GM10266 (cell line): ENCODE results near the gene TENM3.

Experiments used
- DNase-seq: peaks from one replicate; pipeline ENCODE4 v3.0.0; 2012; ENCODE audit errors: extremely low spot score
- CTCF ChIP-seq: IDR thresholded peaks from 2 replicates; pipeline ENCODE4 v1.5.1; 2012; ENCODE audit warnings: mild to moderate bottlenecking, low read depth; ENCODE audit not compliant: control insufficient read depth, insufficient read depth; ENCODE audit errors: missing control alignments

Gene TENM3

DNA sequence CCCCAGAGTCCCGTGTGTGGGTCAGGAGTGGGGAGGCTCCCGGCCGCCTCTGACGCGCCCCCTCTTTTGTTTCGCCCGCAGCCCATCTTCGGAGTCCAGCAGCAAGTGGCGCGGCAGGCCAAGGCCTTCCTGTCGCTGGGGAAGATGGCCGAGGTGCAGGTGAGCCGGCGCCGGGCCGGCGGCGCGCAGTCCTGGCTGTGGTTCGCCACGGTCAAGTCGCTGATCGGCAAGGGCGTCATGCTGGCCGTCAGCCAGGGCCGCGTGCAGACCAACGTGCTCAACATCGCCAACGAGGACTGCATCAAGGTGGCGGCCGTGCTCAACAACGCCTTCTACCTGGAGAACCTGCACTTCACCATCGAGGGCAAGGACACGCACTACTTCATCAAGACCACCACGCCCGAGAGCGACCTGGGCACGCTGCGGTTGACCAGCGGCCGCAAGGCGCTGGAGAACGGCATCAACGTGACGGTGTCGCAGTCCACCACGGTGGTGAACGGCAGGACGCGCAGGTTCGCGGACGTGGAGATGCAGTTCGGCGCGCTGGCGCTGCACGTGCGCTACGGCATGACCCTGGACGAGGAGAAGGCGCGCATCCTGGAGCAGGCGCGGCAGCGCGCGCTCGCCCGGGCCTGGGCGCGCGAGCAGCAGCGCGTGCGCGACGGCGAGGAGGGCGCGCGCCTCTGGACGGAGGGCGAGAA, 556.5 kb downstream of the TENM3 start:
- no peak for TF ChIP-seq CTCF

GRCh38 chr4:182800216-182800515, 557.0 kb downstream of the TENM3 start:
- no peak for DNase-seq
- no peak for TF ChIP-seq CTCF

More for the DNA sequence above, 556.5 kb downstream of the TENM3 start:
- DNase-seq: no peak

DNA sequence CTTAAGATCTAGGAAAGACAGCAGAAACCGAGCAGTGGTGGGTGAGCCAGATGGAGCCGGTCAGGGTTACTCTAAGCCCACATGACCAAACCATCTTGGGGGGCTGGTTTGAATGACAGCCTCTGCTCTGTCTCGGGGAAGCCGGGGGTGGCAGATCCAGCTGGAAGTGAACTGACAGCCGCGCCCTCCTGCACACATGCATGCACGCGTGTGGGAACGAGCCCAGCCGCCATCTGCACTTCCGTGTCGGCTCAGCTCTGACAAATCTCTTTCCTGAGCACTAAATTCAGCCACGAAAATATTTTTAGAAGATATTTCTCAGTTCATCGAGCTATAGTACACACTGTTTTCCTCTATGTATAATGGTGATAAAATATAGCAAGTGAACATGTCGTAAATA, 558.4 kb downstream of the TENM3 start:
- TF ChIP-seq CTCF: no peak
- no peak for DNase-seq

DNA sequence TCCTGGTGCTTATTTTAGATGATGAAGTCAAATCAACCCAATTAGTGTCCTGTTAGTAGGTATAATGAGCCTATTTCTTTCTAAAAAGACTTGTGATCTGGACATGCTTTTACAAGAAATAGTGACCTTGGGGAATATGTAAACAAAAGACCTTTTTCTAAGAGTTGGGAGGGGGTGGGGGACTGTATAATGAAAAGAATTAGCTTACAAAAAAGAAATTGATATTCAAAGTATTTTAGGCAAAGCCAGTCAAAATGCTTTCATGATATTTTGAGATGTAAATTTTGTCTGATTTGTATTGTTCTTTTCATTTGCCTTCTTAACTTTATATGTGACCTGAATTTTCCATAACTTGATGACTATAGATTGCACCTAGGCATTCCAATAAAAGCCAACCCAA, 559.4 kb downstream of the TENM3 start:
- no peak for DNase-seq
- TF ChIP-seq CTCF: no peak

DNA sequence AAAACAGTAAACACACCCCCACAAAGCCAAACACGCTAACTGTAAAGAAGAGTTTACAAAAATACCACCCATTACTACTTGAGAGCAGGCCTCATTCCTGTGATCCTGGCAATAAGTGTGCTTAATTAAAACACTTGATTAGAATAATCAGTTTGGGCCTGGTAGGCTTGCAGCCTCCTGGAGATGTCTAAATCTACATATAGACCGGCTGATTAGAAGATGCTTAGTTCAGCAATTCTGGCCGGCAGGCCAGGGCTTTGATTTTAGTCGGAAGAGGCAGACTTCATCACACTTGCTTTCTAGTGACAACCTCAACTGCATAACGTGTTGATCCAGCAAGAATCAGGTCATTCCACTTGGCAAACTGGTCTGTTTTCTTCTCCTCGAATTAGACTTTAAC, 560.0 kb downstream of the TENM3 start:
- no peak for DNase-seq
- no peak for TF ChIP-seq CTCF

GRCh38 chr4:182804131-182804530, 560.9 kb downstream of the TENM3 start:
- no peak for TF ChIP-seq CTCF
- DNase-seq: no peak

- no peak for DNase-seq
- TF ChIP-seq CTCF: no peak
Measured at GRCh38 chr4:182805321-182805720, 562.1 kb downstream of the TENM3 start.
